Liver (tissue), 9 donors: Measurements from ENCODE around the gene PKD2. TPM values are rescaled to one million over a fixed set of nuclear protein-coding genes. Genes with fewer than 3 reads are reported as not detected.

Experiments
- DNase-seq: peaks from one replicate; pipeline ENCODE4 v3.0.0-alpha.2; 2017; ENCODE audit warnings: low spot score
- H3K27ac ChIP-seq, 2 donors: one replicate each; pipeline ENCODE4 v1.7.0; 2013; ENCODE audit warnings: inconsistent platforms in 2 of 2, low read length in 2 of 2, control low read depth in 1 of 2, low read depth in 1 of 2, mild to moderate bottlenecking in 1 of 2
- H3K27me3 ChIP-seq, 4 donors: one replicate each; pipeline versions ENCODE4 v1.6.1 to v1.7.0; 2013; ENCODE audit warnings: low read length in 3 of 4, inconsistent platforms in 1 of 4, mild to moderate bottlenecking in 1 of 4, moderate library complexity in 1 of 4; ENCODE audit not compliant: control insufficient read depth in 4 of 4, insufficient read depth in 4 of 4
- H3K36me3 ChIP-seq, 4 donors: one replicate each; pipeline versions ENCODE4 v1.6.1 to v1.7.0; 2013; ENCODE audit warnings: low read length in 3 of 4, mild to moderate bottlenecking in 3 of 4, low read depth in 1 of 4, moderate library complexity in 1 of 4; ENCODE audit not compliant: control insufficient read depth in 4 of 4, insufficient read depth in 3 of 4
- H3K4me1 ChIP-seq, 4 donors: one replicate each; pipeline versions ENCODE4 v1.6.1 to v1.7.0; 2013; ENCODE audit warnings: low read length in 3 of 4, mild to moderate bottlenecking in 3 of 4, moderate library complexity in 1 of 4; ENCODE audit not compliant: control insufficient read depth in 4 of 4, insufficient read depth in 4 of 4
- H3K4me3 ChIP-seq, 3 donors: one replicate each; pipeline versions ENCODE4 v1.6.1 to v1.7.0; 2013; ENCODE audit warnings: low read length in 3 of 3, control low read depth in 1 of 3, low read depth in 1 of 3, mild to moderate bottlenecking in 1 of 3
- H3K9ac ChIP-seq, 2 donors: one replicate each; pipeline ENCODE4 v1.7.0; 2013; ENCODE audit warnings: low read length in 2 of 2, mild to moderate bottlenecking in 2 of 2, moderate library complexity in 2 of 2, control low read depth in 1 of 2, low read depth in 1 of 2
- H3K9me3 ChIP-seq, 4 donors: one replicate each; pipeline versions ENCODE4 v1.6.1 to v1.7.0; 2013; ENCODE audit warnings: low read length in 3 of 4; ENCODE audit not compliant: control insufficient read depth in 4 of 4
- EGR1 ChIP-seq, 2 donors: IDR thresholded peaks; 2 replicates each; pipeline ENCODE4 v1.6.1; 2016 to 2018; ENCODE audit warnings: antibody characterized with exemption in 2 of 2, low read depth in 2 of 2
- FOXA1 ChIP-seq: IDR thresholded peaks from 2 replicates; pipeline ENCODE4 v1.6.1; 2016; ENCODE audit warnings: antibody characterized with exemption
- FOXA2 ChIP-seq: IDR thresholded peaks from 2 replicates; pipeline ENCODE4 v1.6.1; 2016; ENCODE audit warnings: antibody characterized with exemption
- HNF4A ChIP-seq, 2 donors: conservative IDR thresholded peaks; 2 replicates each; pipeline ENCODE4 v1.6.1; 2016; ENCODE audit warnings: antibody characterized with exemption in 2 of 2, mild to moderate bottlenecking in 2 of 2
- HNF4G ChIP-seq: IDR thresholded peaks from 2 replicates; pipeline ENCODE4 v1.6.1; 2016; ENCODE audit warnings: antibody characterized with exemption
- JUND ChIP-seq, 2 donors: IDR thresholded peaks; 2 replicates each; pipeline ENCODE4 v1.6.1; 2016; ENCODE audit warnings: antibody characterized with exemption in 2 of 2
- NR2F2 ChIP-seq: IDR thresholded peaks from 2 replicates; pipeline ENCODE4 v1.6.1; 2016; ENCODE audit warnings: antibody characterized with exemption
- RAD21 ChIP-seq, 2 donors: IDR thresholded peaks; 2 replicates each; pipeline ENCODE4 v1.6.1; 2016; ENCODE audit warnings: antibody characterized with exemption in 2 of 2, mild to moderate bottlenecking in 2 of 2
- RXRA ChIP-seq, 2 donors: IDR thresholded peaks; 2 replicates each; pipeline ENCODE4 v1.6.1; 2017 to 2018; ENCODE audit warnings: antibody characterized with exemption in 2 of 2, mild to moderate bottlenecking in 1 of 2
- TAF1 ChIP-seq: conservative IDR thresholded peaks from 2 replicates; pipeline ENCODE4 v1.6.1; 2016; ENCODE audit warnings: antibody characterized with exemption, mild to moderate bottlenecking
- YY1 ChIP-seq: IDR thresholded peaks from 2 replicates; pipeline ENCODE4 v1.6.1; 2016; ENCODE audit warnings: antibody characterized with exemption, mild to moderate bottlenecking
- WGBS: extraction: QIAGEN DNeasy Blood & Tissue Kit; methylation state at CpG from one replicate; pipeline ENCODE4 v1.1.7; 2013; 5-methylcytosine and 5-hydroxymethylcytosine counted together
- polyA plus RNA-seq, 2 donors: library from polyadenylated mRNA; stranded (reverse) in 1 of 2; unstranded in 1 of 2; fragments of 200-250 nt in 1 of 2; fragments of >200 nt in 1 of 2; fragmentation: Nextera tagmentation in 1 of 2; extraction: Ambion mirVana in 1 of 2; gene quantifications; one replicate each; pipeline versions ENCODE4 v1.2.1 to v1.2.3, GENCODE V29; 2013 to 2015
- total RNA-seq, 2 donors: library from RNA; depleted of rRNA; stranded (reverse); fragments of >200 nt; gene quantifications; one replicate each; pipeline ENCODE4 v1.2.3, GENCODE V29; 2014
- TF ChIP-seq, protein P1 (sequence below): IDR thresholded peaks from 2 replicates; pipeline ENCODE4 v1.6.1; 2016; ENCODE audit warnings: antibody characterized with exemption, mild to moderate bottlenecking
- TF ChIP-seq, protein P2 (sequence below): IDR thresholded peaks from 2 replicates; pipeline ENCODE4 v1.6.1; 2016; ENCODE audit warnings: antibody characterized with exemption
- TF ChIP-seq, protein P3 (sequence below): fragments of 150-350 bp; IDR thresholded peaks from 2 replicates; pipeline ENCODE4 v1.5.1; 2017; ENCODE audit warnings: improper control_type of control experiment, low read depth, low read length; ENCODE audit not compliant: missing input control
- TF ChIP-seq, protein P4 (sequence below): IDR thresholded peaks from 2 replicates; pipeline ENCODE4 v1.6.1; 2016; ENCODE audit warnings: antibody characterized with exemption
- TF ChIP-seq, protein P5 (sequence below): IDR thresholded peaks from 2 replicates; pipeline ENCODE4 v1.6.1; 2016; ENCODE audit warnings: antibody characterized with exemption
- donor health status: healthy.
- donor health status: healthy.
- donor health status: healthy.
- donor health status: healthy.
- donor health status: healthy.

The PKD2 gene
- total and polyA plus RNA-seq, 4 donors: 1.5 to 11.4 (median 7.1) TPM

DNA sequence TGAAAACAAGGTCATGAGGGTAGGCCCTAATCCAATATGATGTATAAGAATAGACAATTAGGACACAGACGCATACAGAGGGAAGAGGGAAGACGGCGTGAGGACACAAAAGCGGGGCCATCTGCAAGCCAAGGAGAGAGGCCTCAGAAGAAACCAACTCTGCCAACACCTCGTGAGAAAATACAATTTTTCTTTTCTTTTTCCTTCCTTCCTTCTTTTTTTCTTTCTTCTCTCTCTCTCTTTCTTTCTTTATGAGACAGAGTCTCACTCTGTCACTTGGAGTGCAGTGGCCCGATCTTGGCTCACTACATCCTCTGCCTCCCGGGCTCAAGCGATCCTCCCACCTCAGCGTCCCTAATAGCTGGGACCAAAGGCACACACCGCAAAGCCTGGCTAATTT is 1.5 kb upstream of the PKD2 start:
- no peak overlapping the region for H3K4me3 ChIP-seq
- TF ChIP-seq HNF4G (no peak), HNF4A (conservative IDR thresholded peaks at IDR 0.05) (no peak), JUND (IDR thresholded peaks at IDR 0.05) (no peak)
- H3K9me3 ChIP-seq: no peaks in the 10 kb centered on the region
- no peak for DNase-seq
- H3K4me1 ChIP-seq: peaks cover 4 to 12% (median 9%) of the 10 kb centered on the region in 4 donors
- H3K9ac ChIP-seq: no peak overlapping the region
- no peaks in the 10 kb centered on the region for H3K27me3 ChIP-seq
- no peaks in the 10 kb centered on the region for H3K36me3 ChIP-seq
- 97% methylated on average over 10 of the region's 10 CpGs for WGBS
- H3K27ac ChIP-seq: no peak overlapping the region

DNA sequence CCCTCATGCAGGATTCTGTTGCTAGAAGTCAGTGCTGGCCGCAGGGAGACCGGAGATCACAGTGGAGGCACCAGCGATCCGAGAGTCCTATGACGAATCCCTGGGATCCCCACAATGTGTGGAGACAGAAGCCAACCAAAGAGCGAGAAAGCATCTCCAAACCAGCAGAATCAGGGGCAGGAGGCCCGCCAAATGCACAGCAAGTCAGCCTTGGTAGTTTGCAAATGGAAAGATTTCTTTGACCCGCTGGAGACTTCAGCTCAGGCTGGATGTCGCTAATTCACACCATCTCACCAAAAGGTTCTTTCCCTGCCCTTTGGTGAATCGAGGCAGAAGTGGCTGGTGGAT is 505 bp upstream of the PKD2 start:
- no peaks in the 10 kb centered on the region for H3K36me3 ChIP-seq
- peak overlapping the region in 1 of 2 donors; percentile 25 for H3K27ac ChIP-seq
- DNase-seq: no peak
- WGBS: 64% methylated on average over 10 of the region's 10 CpGs
- H3K4me3 ChIP-seq: peak overlapping the region; percentile 5 to 90 (median 78)
- peak overlapping the region in 1 of 2 donors; percentile 28 for H3K9ac ChIP-seq
- peaks cover 4 to 12% (median 9%) of the 10 kb centered on the region in 4 donors for H3K4me1 ChIP-seq
- TF ChIP-seq NR2F2 (no peak), RXRA (IDR thresholded peaks at IDR 0.05) (no peak), FOXA2 (no peak), JUND (IDR thresholded peaks at IDR 0.05) (no peak), RAD21 (IDR thresholded peaks at IDR 0.05) (no peak), EGR1 (IDR thresholded peaks at IDR 0.05; ENCODE audit: low read depth in 2 of 2) (no peak), FOXA1 (no peak), HNF4A (conservative IDR thresholded peaks at IDR 0.05) (no peak), YY1 (no peak), HNF4G (no peak), TAF1 (no peak)
- TF ChIP-seq, protein P1, sequence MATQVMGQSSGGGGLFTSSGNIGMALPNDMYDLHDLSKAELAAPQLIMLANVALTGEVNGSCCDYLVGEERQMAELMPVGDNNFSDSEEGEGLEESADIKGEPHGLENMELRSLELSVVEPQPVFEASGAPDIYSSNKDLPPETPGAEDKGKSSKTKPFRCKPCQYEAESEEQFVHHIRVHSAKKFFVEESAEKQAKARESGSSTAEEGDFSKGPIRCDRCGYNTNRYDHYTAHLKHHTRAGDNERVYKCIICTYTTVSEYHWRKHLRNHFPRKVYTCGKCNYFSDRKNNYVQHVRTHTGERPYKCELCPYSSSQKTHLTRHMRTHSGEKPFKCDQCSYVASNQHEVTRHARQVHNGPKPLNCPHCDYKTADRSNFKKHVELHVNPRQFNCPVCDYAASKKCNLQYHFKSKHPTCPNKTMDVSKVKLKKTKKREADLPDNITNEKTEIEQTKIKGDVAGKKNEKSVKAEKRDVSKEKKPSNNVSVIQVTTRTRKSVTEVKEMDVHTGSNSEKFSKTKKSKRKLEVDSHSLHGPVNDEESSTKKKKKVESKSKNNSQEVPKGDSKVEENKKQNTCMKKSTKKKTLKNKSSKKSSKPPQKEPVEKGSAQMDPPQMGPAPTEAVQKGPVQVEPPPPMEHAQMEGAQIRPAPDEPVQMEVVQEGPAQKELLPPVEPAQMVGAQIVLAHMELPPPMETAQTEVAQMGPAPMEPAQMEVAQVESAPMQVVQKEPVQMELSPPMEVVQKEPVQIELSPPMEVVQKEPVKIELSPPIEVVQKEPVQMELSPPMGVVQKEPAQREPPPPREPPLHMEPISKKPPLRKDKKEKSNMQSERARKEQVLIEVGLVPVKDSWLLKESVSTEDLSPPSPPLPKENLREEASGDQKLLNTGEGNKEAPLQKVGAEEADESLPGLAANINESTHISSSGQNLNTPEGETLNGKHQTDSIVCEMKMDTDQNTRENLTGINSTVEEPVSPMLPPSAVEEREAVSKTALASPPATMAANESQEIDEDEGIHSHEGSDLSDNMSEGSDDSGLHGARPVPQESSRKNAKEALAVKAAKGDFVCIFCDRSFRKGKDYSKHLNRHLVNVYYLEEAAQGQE: no peak
- TF ChIP-seq, protein P2, sequence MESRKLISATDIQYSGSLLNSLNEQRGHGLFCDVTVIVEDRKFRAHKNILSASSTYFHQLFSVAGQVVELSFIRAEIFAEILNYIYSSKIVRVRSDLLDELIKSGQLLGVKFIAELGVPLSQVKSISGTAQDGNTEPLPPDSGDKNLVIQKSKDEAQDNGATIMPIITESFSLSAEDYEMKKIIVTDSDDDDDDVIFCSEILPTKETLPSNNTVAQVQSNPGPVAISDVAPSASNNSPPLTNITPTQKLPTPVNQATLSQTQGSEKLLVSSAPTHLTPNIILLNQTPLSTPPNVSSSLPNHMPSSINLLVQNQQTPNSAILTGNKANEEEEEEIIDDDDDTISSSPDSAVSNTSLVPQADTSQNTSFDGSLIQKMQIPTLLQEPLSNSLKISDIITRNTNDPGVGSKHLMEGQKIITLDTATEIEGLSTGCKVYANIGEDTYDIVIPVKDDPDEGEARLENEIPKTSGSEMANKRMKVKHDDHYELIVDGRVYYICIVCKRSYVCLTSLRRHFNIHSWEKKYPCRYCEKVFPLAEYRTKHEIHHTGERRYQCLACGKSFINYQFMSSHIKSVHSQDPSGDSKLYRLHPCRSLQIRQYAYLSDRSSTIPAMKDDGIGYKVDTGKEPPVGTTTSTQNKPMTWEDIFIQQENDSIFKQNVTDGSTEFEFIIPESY: no peak
- TF ChIP-seq, protein P3, sequence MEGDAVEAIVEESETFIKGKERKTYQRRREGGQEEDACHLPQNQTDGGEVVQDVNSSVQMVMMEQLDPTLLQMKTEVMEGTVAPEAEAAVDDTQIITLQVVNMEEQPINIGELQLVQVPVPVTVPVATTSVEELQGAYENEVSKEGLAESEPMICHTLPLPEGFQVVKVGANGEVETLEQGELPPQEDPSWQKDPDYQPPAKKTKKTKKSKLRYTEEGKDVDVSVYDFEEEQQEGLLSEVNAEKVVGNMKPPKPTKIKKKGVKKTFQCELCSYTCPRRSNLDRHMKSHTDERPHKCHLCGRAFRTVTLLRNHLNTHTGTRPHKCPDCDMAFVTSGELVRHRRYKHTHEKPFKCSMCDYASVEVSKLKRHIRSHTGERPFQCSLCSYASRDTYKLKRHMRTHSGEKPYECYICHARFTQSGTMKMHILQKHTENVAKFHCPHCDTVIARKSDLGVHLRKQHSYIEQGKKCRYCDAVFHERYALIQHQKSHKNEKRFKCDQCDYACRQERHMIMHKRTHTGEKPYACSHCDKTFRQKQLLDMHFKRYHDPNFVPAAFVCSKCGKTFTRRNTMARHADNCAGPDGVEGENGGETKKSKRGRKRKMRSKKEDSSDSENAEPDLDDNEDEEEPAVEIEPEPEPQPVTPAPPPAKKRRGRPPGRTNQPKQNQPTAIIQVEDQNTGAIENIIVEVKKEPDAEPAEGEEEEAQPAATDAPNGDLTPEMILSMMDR: no peak
- TF ChIP-seq, protein P4, sequence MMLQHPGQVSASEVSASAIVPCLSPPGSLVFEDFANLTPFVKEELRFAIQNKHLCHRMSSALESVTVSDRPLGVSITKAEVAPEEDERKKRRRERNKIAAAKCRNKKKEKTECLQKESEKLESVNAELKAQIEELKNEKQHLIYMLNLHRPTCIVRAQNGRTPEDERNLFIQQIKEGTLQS: no peak
- TF ChIP-seq, protein P5, sequence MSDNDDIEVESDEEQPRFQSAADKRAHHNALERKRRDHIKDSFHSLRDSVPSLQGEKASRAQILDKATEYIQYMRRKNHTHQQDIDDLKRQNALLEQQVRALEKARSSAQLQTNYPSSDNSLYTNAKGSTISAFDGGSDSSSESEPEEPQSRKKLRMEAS: no peak
- H3K27me3 ChIP-seq: no peaks in the 10 kb centered on the region
- H3K9me3 ChIP-seq: no peaks in the 10 kb centered on the region
